Left ventricle myocardium inferior (tissue), 1 donor: ENCODE measurements around the gene TNFRSF4. TPM values are rescaled to one million over a fixed set of nuclear protein-coding genes. Genes with fewer than 3 reads are reported as not detected.
A peak's percentile ranks its signal among the peaks of the same experiment; 100 is the strongest.

Experiments used
- DNase-seq: peaks from one replicate; pipeline ENCODE4 v3.0.0-alpha.2; 2020
- H3K27ac ChIP-seq: fragments of 200-600 bp; replicated peaks from 2 replicates; pipeline ENCODE4 v1.8.0; 2021
- H3K27me3 ChIP-seq: fragments of 200-600 bp; 2 replicates; pipeline ENCODE4 v1.8.0; 2021; ENCODE audit warnings: low read depth
- H3K36me3 ChIP-seq: fragments of 200-600 bp; 2 replicates; pipeline ENCODE4 v1.8.0; 2021
- H3K4me1 ChIP-seq: fragments of 200-600 bp; 2 replicates; pipeline ENCODE4 v1.8.0; 2021
- H3K4me3 ChIP-seq: fragments of 200-600 bp; 2 replicates; pipeline ENCODE4 v1.8.0; 2021; ENCODE audit warnings: mild to moderate bottlenecking, moderate library complexity
- H3K9me3 ChIP-seq: fragments of 200-600 bp; replicated peaks from 2 replicates; pipeline ENCODE4 v1.8.0; 2021
- CTCF ChIP-seq: fragments of 200-600 bp; IDR thresholded peaks from 2 replicates; pipeline ENCODE4 v1.8.0; 2021; ENCODE audit warnings: antibody characterized with exemption, mild to moderate bottlenecking, borderline replicate concordance
- intact Hi-C: fragments of 100-400 bp; cut with micrococcal nuclease; formaldehyde crosslinking; loops from one replicate; pipeline ENCODE4 v1.11.0; 2022
- total RNA-seq: library from RNA; stranded (reverse); fragmentation: NEBNext Ultra II Directional; extraction: Animal tissue kit (Norgen Biotek cat#: 25700); gene quantifications from one replicate; pipeline ENCODE4 v1.2.1, GENCODE V29; 2021
- donor health status: DM: no; HTN: yes; CAD: no; lungs with severe emphysema.

Gene TNFRSF4
- total RNA-seq, 1 donor from 2014 or later, result 2.2 TPM

- H3K27me3 ChIP-seq, result peaks cover 63% of the 10 kb centered on the region
- no peaks in the 10 kb centered on the region for H3K9me3 ChIP-seq
- no peak overlapping the region for H3K27ac ChIP-seq
- intact Hi-C loops, result no loop called here
- no peak for TF ChIP-seq CTCF
- H3K4me3 ChIP-seq, result no peak overlapping the region
- DNase-seq, result peak; percentile 11
- H3K4me1 ChIP-seq, result peaks cover 33% of the 10 kb centered on the region
- no peaks in the 10 kb centered on the region for H3K36me3 ChIP-seq
These were observed 11.0 kb downstream of the TNFRSF4 start for GRCh38 chr1:1202831-1203560.

GRCh38 chr1:1200876-1201810 lies 12.8 kb downstream of the TNFRSF4 start:
- H3K9me3 ChIP-seq, result no peaks in the 10 kb centered on the region
- H3K27me3 ChIP-seq, result peaks cover 45% of the 10 kb centered on the region
- DNase-seq, result peak; percentile 44
- no peak for TF ChIP-seq CTCF
- intact Hi-C loops, result no loop called here
- H3K36me3 ChIP-seq, result no peaks in the 10 kb centered on the region
- peaks cover 22% of the 10 kb centered on the region for H3K4me1 ChIP-seq
- H3K4me3 ChIP-seq, result peak overlapping the region; percentile 65
- H3K27ac ChIP-seq, result peak overlapping the region; percentile 50

GRCh38 chr1:1199961-1200875 lies 13.7 kb downstream of the TNFRSF4 start:
- Histone ChIP-seq H3K4me3 (peak overlapping the region; percentile 65), H3K36me3 (no peaks in the 10 kb centered on the region), H3K27me3 (peaks cover 35% of the 10 kb centered on the region), H3K27ac (no peak overlapping the region), H3K9me3 (peaks cover 5% of the 10 kb centered on the region), H3K4me1 (peaks cover 16% of the 10 kb centered on the region)
- peak; percentile 16 for DNase-seq
- TF ChIP-seq CTCF, result no peak
- intact Hi-C loops, result no loop called here

- peaks cover 16% of the 10 kb centered on the region for H3K4me1 ChIP-seq
- no peak overlapping the region for H3K4me3 ChIP-seq
- peaks cover 31% of the 10 kb centered on the region for H3K27me3 ChIP-seq
- DNase-seq, result peak; percentile 11
- H3K27ac ChIP-seq, result no peak overlapping the region
- no peak for TF ChIP-seq CTCF
- H3K9me3 ChIP-seq, result peaks cover 14% of the 10 kb centered on the region
- intact Hi-C loops, result no loop called here
- H3K36me3 ChIP-seq, result no peaks in the 10 kb centered on the region
These were observed 14.6 kb downstream of the TNFRSF4 start for GRCh38 chr1:1199141-1199960.
